K562 (cell line): ENCODE data around the gene HDAC5. TPM values are rescaled to one million over a fixed set of nuclear protein-coding genes. Genes with fewer than 3 reads are reported as not detected.

Source experiments
- ARID1B ChIP-seq: fragments of 450-650 bp; IDR thresholded peaks from 2 replicates; pipeline ENCODE4 v1.6.1; 2016; ENCODE audit warnings: antibody characterized with exemption, mild to moderate bottlenecking, inconsistent platforms
- ATF7 ChIP-seq: fragments of 450-650 bp; IDR thresholded peaks from 2 replicates; pipeline ENCODE4 v1.7.1; 2014; ENCODE audit warnings: mild to moderate bottlenecking, moderate library complexity
- ETV6 ChIP-seq, 3 experiments: fragments of 150-350 bp in 1 of 3; sonication (generic) in 1 of 3; formaldehyde crosslinking in 1 of 3; IDR thresholded peaks; 2 replicates each; pipeline versions ENCODE4 v1.6.1 to v1.8.0; 2014 to 2022; ENCODE audit warnings: borderline replicate concordance in 2 of 3, low read depth in 2 of 3, antibody characterized with exemption in 1 of 3, low read length in 1 of 3, mild to moderate bottlenecking in 1 of 3, missing genetic modification reagents in 1 of 3
- HNRNPL ChIP-seq: fragments of 200-400 bp; formaldehyde crosslinking; IDR thresholded peaks from 2 replicates; pipeline ENCODE4 v1.6.1; 2017; ENCODE audit warnings: low read depth, mild to moderate bottlenecking, low read length
- HSF4 ChIP-seq: fragments of 250-450 bp; sonication (Bioruptor Pico); IDR thresholded peaks from 2 replicates; pipeline ENCODE4 v2.1.2; 2022; ENCODE audit warnings: mild to moderate bottlenecking, moderate library complexity, borderline replicate concordance
- ILF3 ChIP-seq: fragments of 450-650 bp; IDR thresholded peaks from 2 replicates; pipeline ENCODE4 v1.6.1; 2018; ENCODE audit warnings: antibody characterized with exemption, mild to moderate bottlenecking, moderate library complexity, borderline replicate concordance
- ILK ChIP-seq: fragments of 450-650 bp; IDR thresholded peaks from 2 replicates; pipeline ENCODE4 v1.6.1; 2016; ENCODE audit warnings: missing genetic modification characterization, low read depth, mild to moderate bottlenecking, missing compliant biosample characterization, moderate library complexity, borderline replicate concordance
- KHSRP ChIP-seq: fragments of 450-650 bp; IDR thresholded peaks from 2 replicates; pipeline ENCODE4 v1.6.1; 2017
- MGA ChIP-seq: fragments of 450-650 bp; IDR thresholded peaks from 2 replicates; pipeline ENCODE4 v1.6.1; 2016; ENCODE audit warnings: mild to moderate bottlenecking, moderate library complexity
- MXD1 ChIP-seq: fragments of 250-450 bp; sonication (Bioruptor Pico); IDR thresholded peaks from 2 replicates; pipeline ENCODE4 v1.8.0; 2021; ENCODE audit warnings: borderline replicate concordance, mild to moderate bottlenecking, moderate library complexity; ENCODE audit not compliant: poor library complexity, severe bottlenecking
- NFXL1 ChIP-seq: fragments of 450-650 bp; formaldehyde crosslinking; IDR thresholded peaks from 2 replicates; pipeline ENCODE4 v1.4.0; 2021; ENCODE audit warnings: mild to moderate bottlenecking
- TBP ChIP-seq: optimal IDR thresholded peaks from 2 replicates; pipeline ENCODE3; 2011; ENCODE audit warnings: low read depth, low read length, improper control_type of control experiment
- ZC3H4 ChIP-seq: sonication (generic); formaldehyde crosslinking; IDR thresholded peaks from 2 replicates; pipeline ENCODE4 v1.9.0; 2021; ENCODE audit warnings: missing genetic modification reagents, borderline replicate concordance
- ZNF12 ChIP-seq: sonication (generic); formaldehyde crosslinking; IDR thresholded peaks from 2 replicates; pipeline ENCODE4 v1.4.0; 2020; ENCODE audit warnings: mild to moderate bottlenecking, missing genetic modification reagents
- ZNF197 ChIP-seq: fragments of 200-800 bp; sonication (Bioruptor generic); IDR thresholded peaks from 2 replicates; pipeline ENCODE4 v1.6.1; 2016; ENCODE audit warnings: low read depth, missing genetic modification characterization, missing compliant biosample characterization
- ZNF75A ChIP-seq: fragments of 450-650 bp; formaldehyde crosslinking; IDR thresholded peaks from 2 replicates; pipeline ENCODE4 v1.4.0; 2020; ENCODE audit warnings: mild to moderate bottlenecking
- polyA plus RNA-seq, 8 experiments: library from polyadenylated mRNA; depleted of rRNA in 4 of 8; stranded (reverse) in 5 of 8; unstranded in 3 of 8; fragments of >200 nt; fragmentation: Nextera tagmentation in 2 of 8; fragmentation: Illumina TruSeq in 1 of 8; extraction: Ambion mirVana in 2 of 8; extraction: Trizol in 1 of 8; gene quantifications; 2 replicates each; pipeline versions ENCODE4 v1.2.1 to v1.2.3, GENCODE V29; 2011 to 2014; ENCODE audit warnings: inconsistent platforms in 1 of 8, missing spikeins in 1 of 8
- total RNA-seq, 7 experiments: library from RNA; depleted of rRNA in 6 of 7; stranded (reverse); fragments of >200 nt in 6 of 7; fragmentation: Illumina TruSeq in 2 of 7; extraction: Trizol in 2 of 7; gene quantifications; 2 replicates each; pipeline versions ENCODE4 v1.2.1 to v1.2.3, GENCODE V29; 2011 to 2021; ENCODE audit warnings: low replicate concordance in 1 of 7

Gene HDAC5
- total and polyA plus RNA-seq, 9 of the 15 experiments (the other 6 are each of a cell fraction or from before 2014, with no cell fraction given) = 0.45 to 26.2 (median 16.4) TPM

GRCh38 chr17:44110823-44111633 is 12.4 kb downstream of the HDAC5 start (continued):
- TF ChIP-seq MGA (no peak), TBP (peak; percentile 49), MXD1 (no peak), ZC3H4 (CRISPR knock-in tag) (no peak), ZNF75A (no peak), ZNF12 (no peak), ETV6 (IDR thresholded peaks at IDR 0.05; ENCODE audit: borderline replicate concordance in 1 of 2, low read depth in 2 of 2, low read length in 1 of 2) (no peak; a peak in 1 of 4 replicates), ETV6 (CRISPR knock-in tag; IDR thresholded peaks at IDR 0.05; ENCODE audit: borderline replicate concordance) (no peak), ILF3 (no peak), HNRNPL (0 out of 2 replicates have a peak, but pooled peaks have one; percentile 16), ARID1B (peak; percentile 48), HSF4 (CRISPR knock-in tag) (no peak), NFXL1 (CRISPR knock-in tag) (no peak), KHSRP (no peak), ILK (tag) (no peak), ZNF197 (CRISPR knock-in tag) (no peak), ATF7 (peak; percentile 43; the same call in 1 of the 2 replicates)
